SHP77 treated with DMSO at 0.1 percent for 48 hours (cell line): ENCODE measurements around the gene MASP2.

ENCODE experiments used
- DNase-seq: peaks from one replicate; lab custom pipeline; 2025; lab: John Stamatoyannopoulos, UW

MASP2 gene

GRCh38 chr1:10989095-10989494, 57.9 kb downstream of the MASP2 start:
- no peak for DNase-seq

GRCh38 chr1:10987840-10988417, 59.1 kb downstream of the MASP2 start:
- DNase-seq = no peak

- no peak for DNase-seq
Measured at GRCh38 chr1:10986525-10986890, 60.5 kb downstream of the MASP2 start.

- DNase-seq = no peak
Measured at GRCh38 chr1:10980841-10981727, 66.0 kb downstream of the MASP2 start.

GRCh38 chr1:10980094-10980577, 66.9 kb downstream of the MASP2 start:
- DNase-seq = no peak

- no peak for DNase-seq
Measured at GRCh38 chr1:10979483-10979920, 67.5 kb downstream of the MASP2 start.

- DNase-seq = no peak
Measured at GRCh38 chr1:10978719-10979118, 68.3 kb downstream of the MASP2 start.
